PC-3 (cell line): ENCODE results near the gene SLC17A2. TPM values are rescaled to one million over a fixed set of nuclear protein-coding genes. Genes with fewer than 3 reads are reported as not detected.

Source experiments
- ATAC-seq: fragments of 200-7000 bp; cut with Tn5 transposase; 2 replicates; pipeline ENCODE4 v1.9.1; 2020; ENCODE audit warnings: mild to moderate bottlenecking, moderate library complexity
- BruUV-seq: library from RNA; stranded (reverse); fragments of 400-500 nt; replicated peaks from 2 replicates; lab custom pipeline; 2021; lab: Mats Ljungman, UMichigan
- CTCF ChIA-PET: fragments of 300-600 bp; sonication (Branson Sonifier 250); formaldehyde crosslinking; loops from one replicate; lab custom pipeline; 2022; ENCODE audit warnings: antibody characterized with exemption; lab: Charles Lee
- POLR2A ChIA-PET: fragments of 300-600 bp; sonication (Branson Sonifier 250); formaldehyde crosslinking; loops from one replicate; lab custom pipeline; 2022; ENCODE audit warnings: antibody characterized with exemption; ENCODE audit not compliant: unreplicated experiment; lab: Charles Lee
- DNase-seq: peaks from one replicate; pipeline ENCODE4 v3.0.0-alpha.2; 2015
- H2AFZ ChIP-seq: fragments of 300-600 bp; sonication (generic); 2 replicates; pipeline ENCODE4 v1.6.0; 2016; ENCODE audit warnings: antibody characterized with exemption, low read length
- H3F3A ChIP-seq: fragments of 300-600 bp; sonication (generic); one replicate; pipeline ENCODE4 v1.6.0; 2017; ENCODE audit warnings: antibody characterized with exemption, low read length, control low read depth, mild to moderate bottlenecking; ENCODE audit not compliant: unreplicated experiment
- H3K27ac ChIP-seq: fragments of 300-600 bp; sonication (generic); 2 replicates; pipeline ENCODE4 v1.5.1; 2016; ENCODE audit warnings: mild to moderate bottlenecking, low read length
- H3K27me3 ChIP-seq: fragments of 300-600 bp; sonication (generic); 2 replicates; pipeline ENCODE4 v1.6.1; 2016; ENCODE audit warnings: low read length, mixed read lengths
- H3K36me3 ChIP-seq: fragments of 300-600 bp; sonication (generic); 2 replicates; pipeline ENCODE4 v1.6.1; 2016; ENCODE audit warnings: low read depth, mixed run types, low read length, mixed read lengths
- H3K4me1 ChIP-seq: fragments of 300-600 bp; sonication (generic); 2 replicates; pipeline ENCODE4 v1.5.1; 2016; ENCODE audit warnings: low read length; ENCODE audit not compliant: insufficient read depth
- H3K4me2 ChIP-seq: fragments of 300-600 bp; sonication (generic); 2 replicates; pipeline ENCODE4 v1.6.0; 2016; ENCODE audit warnings: low read length
- H3K4me3 ChIP-seq: fragments of 300-600 bp; sonication (generic); 2 replicates; pipeline ENCODE4 v1.5.1; 2016; ENCODE audit warnings: mild to moderate bottlenecking, low read length, mixed read lengths
- H3K79me2 ChIP-seq: fragments of 300-600 bp; sonication (generic); 2 replicates; pipeline ENCODE4 v1.6.1; 2017; ENCODE audit warnings: low read length, mixed read lengths
- H3K9ac ChIP-seq: fragments of 300-600 bp; sonication (generic); 2 replicates; pipeline ENCODE4 v1.6.0; 2016; ENCODE audit warnings: mild to moderate bottlenecking, low read length
- H3K9me2 ChIP-seq: fragments of 300-600 bp; sonication (generic); replicated peaks from 2 replicates; pipeline ENCODE4 v1.6.1; 2016; ENCODE audit warnings: mixed run types, low read length, mixed read lengths
- H3K9me3 ChIP-seq: fragments of 300-600 bp; sonication (generic); 2 replicates; pipeline ENCODE4 v1.6.1; 2016; ENCODE audit warnings: low read length, mixed read lengths
- H4K20me1 ChIP-seq: fragments of 300-600 bp; sonication (generic); 2 replicates; pipeline ENCODE4 v1.6.1; 2016; ENCODE audit warnings: low read length, mixed read lengths
- EZH2 ChIP-seq: fragments of 300-600 bp; sonication (generic); IDR thresholded peaks from one replicate; pipeline ENCODE4 v1.6.1; 2017; ENCODE audit warnings: antibody characterized with exemption, mild to moderate bottlenecking, low read length; ENCODE audit not compliant: unreplicated experiment
- EZH2phosphoT487 ChIP-seq: fragments of 300-600 bp; sonication (generic); IDR thresholded peaks from 2 replicates; pipeline ENCODE4 v1.6.1; 2018; ENCODE audit warnings: mild to moderate bottlenecking, antibody characterized with exemption, low read length, borderline replicate concordance
- intact Hi-C: fragments of 100-400 bp; cut with micrococcal nuclease; formaldehyde crosslinking; loops from 2 replicates; pipeline ENCODE4 v1.9.0; 2023
- total RNA-seq: library from RNA; depleted of rRNA; stranded (reverse); fragments of >200 nt; gene quantifications from 2 replicates; pipeline ENCODE4 v1.2.3, GENCODE V29; 2014
- TF ChIP-seq, protein P1 (sequence below): fragments of 300-600 bp; sonication (generic); conservative IDR thresholded peaks from 2 replicates; pipeline ENCODE4 v1.5.1; 2017; ENCODE audit warnings: antibody characterized with exemption, low read depth, mild to moderate bottlenecking, low read length

The SLC17A2 gene
- total RNA-seq, 1 experiment from 2014 or later: not detected

DNA sequence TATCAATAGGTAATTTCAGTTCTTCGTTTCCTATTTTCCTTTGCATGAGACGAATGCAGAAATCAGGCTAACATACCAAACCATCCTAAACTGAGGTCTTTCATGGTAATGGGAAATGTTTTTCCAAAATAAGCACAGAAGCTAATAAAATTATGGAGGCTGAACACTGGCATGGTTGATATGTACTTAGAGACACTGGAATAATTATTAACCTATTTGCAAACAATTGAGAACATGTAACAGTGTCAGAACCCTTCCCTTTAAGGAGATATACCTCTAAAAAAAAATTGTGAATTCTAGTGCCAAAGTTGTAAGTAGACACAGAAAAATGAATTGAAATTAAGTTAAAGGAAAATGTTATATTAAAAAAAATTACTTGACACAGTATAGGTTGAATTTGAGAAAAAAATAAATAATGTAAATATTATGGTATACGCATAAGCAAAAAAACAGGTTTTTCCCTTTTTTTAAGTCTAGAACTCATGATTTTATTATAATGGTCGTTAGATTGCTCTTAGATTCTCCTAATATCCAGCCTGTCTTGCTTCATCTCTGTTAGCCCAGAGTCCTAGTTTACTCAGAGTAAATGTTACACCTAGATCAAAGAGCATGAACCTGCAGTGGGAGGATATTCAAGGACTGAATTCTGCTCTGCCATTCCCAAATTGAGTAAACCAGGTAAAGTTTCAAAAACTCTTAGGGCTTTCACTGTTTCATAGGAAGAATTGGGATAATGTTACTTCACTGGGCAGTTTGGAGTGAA, 1.7 kb downstream of the SLC17A2 start:
- Histone ChIP-seq H3K4me3 (no peak overlapping the region), H3K27ac (no peak overlapping the region), H3K27me3 (no peaks in the 10 kb centered on the region), H3K9me3 (no peaks in the 10 kb centered on the region), H2AFZ (no peak overlapping the region), H3F3A (no peaks in the 10 kb centered on the region), H3K79me2 (no peaks in the 10 kb centered on the region), H3K9ac (no peak overlapping the region), H4K20me1 (no peaks in the 10 kb centered on the region), H3K36me3 (no peaks in the 10 kb centered on the region), H3K4me1 (no peaks in the 10 kb centered on the region), H3K9me2 (no peaks in the 10 kb centered on the region), H3K4me2 (no peak overlapping the region)
- intact Hi-C loops: no loop called here
- ChIA-PET POLR2A (no interaction called here), CTCF (no interaction called here)
- no peak for ATAC-seq
- DNase-seq: no peak
- no TSS peak for BruUV-seq
- TF ChIP-seq, protein P1, sequence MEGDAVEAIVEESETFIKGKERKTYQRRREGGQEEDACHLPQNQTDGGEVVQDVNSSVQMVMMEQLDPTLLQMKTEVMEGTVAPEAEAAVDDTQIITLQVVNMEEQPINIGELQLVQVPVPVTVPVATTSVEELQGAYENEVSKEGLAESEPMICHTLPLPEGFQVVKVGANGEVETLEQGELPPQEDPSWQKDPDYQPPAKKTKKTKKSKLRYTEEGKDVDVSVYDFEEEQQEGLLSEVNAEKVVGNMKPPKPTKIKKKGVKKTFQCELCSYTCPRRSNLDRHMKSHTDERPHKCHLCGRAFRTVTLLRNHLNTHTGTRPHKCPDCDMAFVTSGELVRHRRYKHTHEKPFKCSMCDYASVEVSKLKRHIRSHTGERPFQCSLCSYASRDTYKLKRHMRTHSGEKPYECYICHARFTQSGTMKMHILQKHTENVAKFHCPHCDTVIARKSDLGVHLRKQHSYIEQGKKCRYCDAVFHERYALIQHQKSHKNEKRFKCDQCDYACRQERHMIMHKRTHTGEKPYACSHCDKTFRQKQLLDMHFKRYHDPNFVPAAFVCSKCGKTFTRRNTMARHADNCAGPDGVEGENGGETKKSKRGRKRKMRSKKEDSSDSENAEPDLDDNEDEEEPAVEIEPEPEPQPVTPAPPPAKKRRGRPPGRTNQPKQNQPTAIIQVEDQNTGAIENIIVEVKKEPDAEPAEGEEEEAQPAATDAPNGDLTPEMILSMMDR: no peak
- TF ChIP-seq EZH2 (no peak), EZH2phosphoT487 (no peak)

GRCh38 chr6:25927756-25928216, 2.7 kb downstream of the SLC17A2 start:
- intact Hi-C loops: no loop called here
- ChIA-PET CTCF (no interaction called here), POLR2A (no interaction called here)
- H3F3A ChIP-seq: no peaks in the 10 kb centered on the region
- no peaks in the 10 kb centered on the region for H3K27me3 ChIP-seq
- no peaks in the 10 kb centered on the region for H3K9me3 ChIP-seq
- H4K20me1 ChIP-seq: no peaks in the 10 kb centered on the region
- no TSS peak for BruUV-seq
- ATAC-seq (no peak), DNase-seq (no peak)
- TF ChIP-seq, protein P1: no peak
- TF ChIP-seq EZH2phosphoT487: no peak
- TF ChIP-seq EZH2: no peak
- no peaks in the 10 kb centered on the region for H3K9me2 ChIP-seq
- no peaks in the 10 kb centered on the region for H3K36me3 ChIP-seq
- no peak overlapping the region for H3K27ac ChIP-seq
- H3K4me3 ChIP-seq: no peak overlapping the region
- no peaks in the 10 kb centered on the region for H3K79me2 ChIP-seq
- no peak overlapping the region for H3K4me2 ChIP-seq
- H3K4me1 ChIP-seq: no peaks in the 10 kb centered on the region
- no peak overlapping the region for H3K9ac ChIP-seq
- no peak overlapping the region for H2AFZ ChIP-seq

DNA sequence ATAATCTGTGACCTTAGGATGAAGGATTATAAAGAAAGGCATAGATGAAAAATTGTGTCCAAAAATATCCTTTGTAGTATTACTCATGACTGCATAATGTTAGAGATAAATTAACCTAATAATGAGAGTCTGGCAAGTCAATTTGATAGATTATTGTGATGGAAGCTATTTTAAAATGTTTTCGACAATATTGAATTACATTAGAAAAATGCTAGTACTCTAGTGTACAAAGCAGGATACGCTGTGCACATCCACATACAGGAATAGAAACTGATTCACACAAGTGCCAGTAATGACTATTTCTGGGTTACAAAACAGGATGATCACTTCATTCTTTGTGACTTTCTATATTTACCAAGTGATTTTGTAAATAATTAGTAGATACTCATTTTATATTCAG, 3.3 kb downstream of the SLC17A2 start:
- ChIA-PET CTCF (no interaction called here), POLR2A (no interaction called here)
- H3K36me3 ChIP-seq: no peaks in the 10 kb centered on the region
- no peaks in the 10 kb centered on the region for H3K27me3 ChIP-seq
- no peak for ATAC-seq
- no peak for DNase-seq
- no peaks in the 10 kb centered on the region for H3F3A ChIP-seq
- no peaks in the 10 kb centered on the region for H3K4me1 ChIP-seq
- intact Hi-C loops: no loop called here
- no peaks in the 10 kb centered on the region for H3K9me2 ChIP-seq
- no peak overlapping the region for H2AFZ ChIP-seq
- no peak overlapping the region for H3K27ac ChIP-seq
- H3K4me3 ChIP-seq: no peak overlapping the region
- no peaks in the 10 kb centered on the region for H4K20me1 ChIP-seq
- BruUV-seq: no TSS peak
- H3K9ac ChIP-seq: no peak overlapping the region
- no peak overlapping the region for H3K4me2 ChIP-seq
- H3K9me3 ChIP-seq: no peaks in the 10 kb centered on the region
- TF ChIP-seq, protein P1: no peak
- TF ChIP-seq EZH2phosphoT487 (no peak), EZH2 (no peak)
- H3K79me2 ChIP-seq: no peaks in the 10 kb centered on the region
